GM21526 (cell line): ENCODE measurements around the gene SSTR3.
"Not testable (repeated sequence)": the region's sequence is repeated elsewhere in the genome, so short reads cannot be mapped to it uniquely, and the experiment has no call there.

Experiments
- ATAC-seq: cut with Tn5 transposase; IDR thresholded peaks from one replicate; pipeline ENCODE4 v1.9.1; 2021; ENCODE audit warnings: moderate library complexity; ENCODE audit not compliant: unreplicated experiment, low FRiP score

SSTR3 gene

DNA sequence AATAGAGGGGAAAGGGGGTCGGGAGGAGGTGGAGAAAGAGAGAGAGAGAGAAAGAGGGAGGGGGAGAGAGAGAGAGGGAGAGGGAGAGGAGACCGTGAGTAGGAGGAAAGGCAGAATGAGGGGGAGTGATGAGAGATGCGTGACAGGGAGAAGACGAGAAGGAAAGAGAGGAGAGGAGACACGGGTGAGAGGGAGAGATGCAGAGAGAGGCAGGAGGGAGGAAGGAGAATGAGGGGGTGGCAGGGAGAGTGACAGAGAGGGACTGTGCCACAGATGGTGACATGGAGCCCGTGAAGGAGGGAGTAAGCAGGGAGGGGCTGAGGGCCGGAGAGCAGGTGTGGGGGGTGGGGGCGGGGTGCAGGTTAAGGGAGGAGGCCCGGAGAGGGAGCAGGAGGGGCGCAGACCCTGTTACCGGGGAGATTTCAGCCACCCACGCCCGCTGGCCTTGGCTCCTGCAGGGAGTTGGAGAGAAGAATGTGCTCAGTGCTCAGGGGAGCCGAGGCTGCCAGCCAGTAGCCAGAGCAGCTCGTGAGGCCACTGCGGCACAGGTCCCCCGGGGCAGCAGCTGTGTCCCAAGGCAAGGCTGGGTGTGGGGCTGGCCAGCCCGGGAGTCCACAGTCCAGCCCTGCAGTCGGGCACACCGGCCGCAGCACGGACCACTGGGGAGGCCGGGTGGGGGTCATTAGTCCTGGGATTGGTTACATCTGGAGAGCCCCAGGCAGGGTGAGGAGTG is at the start of gene SSTR3:
Gene SSTR3 (minus strand): TSS at position 304 of the 733 bp plus-strand sequence. CDS start 4,674 bp downstream, outside the sequence.
- ATAC-seq, result no peak

DNA sequence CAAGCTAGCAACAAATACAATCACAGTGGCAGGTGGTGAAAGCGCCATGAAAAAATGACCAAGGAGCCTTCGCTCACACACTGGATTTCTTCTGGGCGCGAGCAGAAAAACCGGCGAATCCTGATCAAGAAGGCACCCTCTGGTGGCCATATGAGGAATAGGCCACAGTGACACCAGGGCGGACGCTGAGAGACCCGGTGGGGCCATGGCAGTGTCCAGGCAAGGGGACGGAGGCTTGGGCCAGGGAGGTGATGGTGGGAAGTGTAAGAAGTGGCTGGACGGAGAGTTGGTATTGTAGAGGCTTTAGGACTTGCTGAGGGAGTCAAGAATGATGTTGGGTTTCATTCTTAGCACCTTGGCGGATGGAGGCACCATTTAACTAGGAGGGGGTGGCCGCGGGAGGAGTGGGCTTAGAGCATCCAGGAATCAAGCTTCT is 48.6 kb upstream of the SSTR3 start:
- no peak for ATAC-seq

GRCh38 chr22:37260155-37260795 is 48.0 kb upstream of the SSTR3 start:
- ATAC-seq, result no peak

GRCh38 chr22:37259540-37260029 is 47.3 kb upstream of the SSTR3 start:
- no peak for ATAC-seq

GRCh38 chr22:37258753-37259401 is 46.6 kb upstream of the SSTR3 start:
- ATAC-seq, result no peak

- no peak for ATAC-seq
Measured at GRCh38 chr22:37258005-37258752, 45.9 kb upstream of the SSTR3 start.

DNA sequence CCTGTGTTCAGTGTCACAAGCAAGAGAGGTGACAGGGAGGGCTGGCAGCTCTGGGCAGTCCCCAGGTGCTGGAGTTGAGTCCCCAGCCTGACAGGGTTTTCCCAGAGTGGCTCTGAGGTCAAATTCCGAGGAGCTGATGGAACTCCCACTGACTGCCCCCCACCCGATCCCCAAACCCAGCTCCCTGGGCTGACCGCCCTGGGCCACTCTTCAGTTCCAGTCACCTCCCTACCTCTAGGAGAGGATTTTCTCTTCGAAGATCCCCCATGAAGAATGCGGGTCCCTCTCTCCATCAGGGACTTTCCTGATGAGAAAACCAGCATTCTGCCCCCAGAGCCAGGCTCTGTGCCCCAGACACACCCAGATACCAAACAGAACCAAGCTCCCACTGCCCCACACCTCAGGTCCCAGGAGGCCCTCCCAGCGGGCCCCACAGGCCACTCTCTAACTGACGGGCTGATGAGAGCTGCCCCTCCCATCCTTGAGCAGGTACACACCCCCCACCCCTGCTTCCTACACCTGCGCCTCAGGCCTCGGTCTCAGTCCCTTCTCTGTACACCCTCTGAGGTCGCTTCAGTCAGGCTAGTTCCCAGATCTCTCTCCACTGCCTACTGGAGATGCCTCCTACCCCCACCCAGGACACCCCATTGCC is 43.9 kb upstream of the SSTR3 start:
- ATAC-seq, result no peak

- no peak for ATAC-seq
Measured at GRCh38 chr22:37255558-37256006, 43.3 kb upstream of the SSTR3 start.

DNA sequence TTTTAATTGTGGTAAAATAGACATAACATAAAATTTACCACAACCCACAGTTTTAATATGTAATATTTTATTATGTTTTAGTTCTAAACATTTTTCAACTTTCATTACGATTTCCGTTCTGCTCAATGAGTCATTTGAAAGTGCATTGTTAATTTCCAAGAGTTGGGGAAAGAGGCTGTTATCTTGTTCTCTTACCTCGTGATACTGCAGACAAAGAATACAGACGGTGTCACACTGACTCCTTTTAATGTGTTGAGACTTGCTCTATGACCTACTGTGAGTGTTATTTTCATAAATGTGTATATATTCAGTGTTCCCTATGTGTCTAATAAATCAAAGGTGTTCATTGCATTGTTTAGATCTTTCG is 42.6 kb upstream of the SSTR3 start:
- ATAC-seq, result no peak

DNA sequence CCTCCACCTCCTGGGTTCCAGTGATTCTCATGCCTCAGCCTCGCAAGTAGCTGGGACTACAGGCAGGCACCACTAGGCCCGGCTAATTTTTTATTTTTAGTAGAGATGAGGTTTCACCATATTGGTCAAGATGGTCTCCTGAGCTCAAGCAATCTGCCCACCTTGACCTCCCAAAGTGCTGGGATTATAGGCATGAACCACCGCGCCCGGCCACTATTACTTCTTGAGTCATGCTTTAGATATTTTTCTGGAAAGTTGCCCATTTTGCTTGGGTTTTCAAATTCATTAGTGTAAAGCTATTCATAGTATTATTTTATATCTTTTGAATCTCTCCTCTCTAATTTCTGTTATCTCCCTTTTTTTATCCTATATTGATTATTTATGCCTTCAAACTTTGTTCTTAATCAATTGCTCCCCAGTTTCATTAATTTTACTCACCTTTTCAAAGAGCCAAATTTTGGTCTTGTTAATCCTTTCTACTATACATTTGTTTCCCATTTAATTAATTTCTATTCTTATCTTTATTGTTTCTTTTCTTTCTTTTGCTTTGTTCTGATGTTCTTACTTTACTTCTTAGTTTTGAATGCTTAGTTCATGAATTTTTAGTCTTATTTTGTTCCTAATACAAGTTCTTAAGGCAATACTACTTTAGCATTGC is 42.1 kb upstream of the SSTR3 start:
- ATAC-seq, result no peak

GRCh38 chr22:37253126-37253660 is 40.9 kb upstream of the SSTR3 start:
- ATAC-seq, result no peak

GRCh38 chr22:37251836-37252235 is 39.6 kb upstream of the SSTR3 start:
- not testable (repeated sequence) for ATAC-seq

GRCh38 chr22:37249986-37250385 is 37.7 kb upstream of the SSTR3 start:
- ATAC-seq, result no peak

- no peak for ATAC-seq
Measured at GRCh38 chr22:37248251-37248650, 36.0 kb upstream of the SSTR3 start.

DNA sequence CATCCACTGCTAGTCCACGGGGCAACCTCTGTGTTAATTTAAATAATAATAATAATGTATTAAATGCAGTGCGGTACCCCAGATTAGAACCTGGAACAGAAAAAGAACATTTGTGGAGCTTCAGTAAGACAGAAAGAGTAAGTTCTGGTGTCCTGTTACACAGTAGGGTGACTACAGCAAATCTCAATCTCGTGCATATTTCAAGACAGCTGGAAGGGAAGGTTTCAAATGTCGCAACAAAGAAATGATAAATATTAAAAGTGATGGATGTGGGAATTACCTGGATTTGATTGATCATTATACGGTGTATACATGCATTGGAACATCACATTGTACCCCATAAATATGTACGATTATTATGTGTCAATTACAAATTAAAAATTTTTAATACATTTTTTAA is 33.5 kb upstream of the SSTR3 start:
- ATAC-seq, result no peak

GRCh38 chr22:37244922-37245722 is 32.8 kb upstream of the SSTR3 start:
- ATAC-seq, result no peak

DNA sequence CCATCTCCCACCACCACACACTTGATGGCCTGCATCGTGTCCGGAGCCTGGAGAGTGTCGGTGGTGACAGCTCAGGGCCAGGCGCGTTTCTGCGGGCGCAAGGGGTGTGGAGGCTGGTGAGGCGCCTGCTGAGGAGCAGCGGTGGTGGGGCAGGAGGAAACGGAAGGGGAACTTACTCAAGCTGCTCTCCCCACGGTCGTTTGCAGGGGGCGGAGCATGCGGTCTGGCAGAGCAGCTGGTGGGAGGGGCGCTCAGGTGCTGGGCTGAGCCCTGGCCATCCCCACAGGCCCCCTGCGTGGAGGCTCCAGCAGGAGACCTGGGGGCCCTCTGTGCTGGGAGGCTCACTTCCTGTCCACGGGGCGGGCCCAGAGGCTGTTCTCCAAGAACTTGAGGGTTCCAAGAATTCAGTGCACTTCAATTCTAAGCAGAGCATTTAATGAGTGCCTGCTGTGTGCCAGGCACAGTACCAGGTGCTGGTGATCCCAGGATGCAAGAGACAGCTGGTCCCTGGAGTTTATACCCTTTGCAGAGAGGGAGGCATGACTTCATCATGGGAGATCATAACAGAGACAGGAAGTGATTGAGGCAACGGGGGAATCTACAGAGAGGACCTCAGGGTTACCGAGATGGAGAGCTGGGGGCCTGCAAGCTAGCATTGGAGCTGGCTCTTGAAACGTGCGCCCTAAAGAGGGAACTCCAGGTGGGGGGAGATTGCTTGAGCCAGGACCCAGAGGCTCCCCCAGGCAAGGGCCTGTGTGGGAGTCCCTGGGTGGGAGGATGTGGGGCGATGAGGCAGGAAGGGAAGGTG is 32.0 kb upstream of the SSTR3 start, which contains the start of gene RAC2:
Gene RAC2 (minus strand): TSS at position 156 of the 808 bp plus-strand sequence. CDS start 121 bp downstream, at position 35.
- no peak for ATAC-seq
